VCaP (cell line): ENCODE results near the gene TCF12.

Source experiments
- H3K27ac ChIP-seq: fragments of 450-650 bp; 2 replicates; pipeline ENCODE4 v1.5.1; 2017
- CTCF ChIP-seq: fragments of 450-650 bp; conservative IDR thresholded peaks from 2 replicates; pipeline ENCODE4 v1.5.1; 2017; ENCODE audit warnings: mild to moderate bottlenecking, moderate library complexity

Gene TCF12

GRCh38 chr15:57030011-57030410 lies 111.6 kb downstream of the TCF12 start:
- no peak for TF ChIP-seq CTCF
- H3K27ac ChIP-seq, result no peak overlapping the region

- TF ChIP-seq CTCF, result no peak
- H3K27ac ChIP-seq, result no peak overlapping the region
These were observed 112.6 kb downstream of the TCF12 start for GRCh38 chr15:57031082-57031481.

- TF ChIP-seq CTCF, result no peak
- H3K27ac ChIP-seq, result no peak overlapping the region
These were observed 113.2 kb downstream of the TCF12 start for GRCh38 chr15:57031605-57032004.

- no peak for TF ChIP-seq CTCF
These were observed 113.9 kb downstream of the TCF12 start for GRCh38 chr15:57032338-57032737.

GRCh38 chr15:57033715-57034439 lies 115.4 kb downstream of the TCF12 start:
- peak overlapping the region; percentile 49 for H3K27ac ChIP-seq
- TF ChIP-seq CTCF, result no peak

More at GRCh38 chr15:57032338-57032737, 113.9 kb downstream of the TCF12 start:
- no peak overlapping the region for H3K27ac ChIP-seq

- no peak overlapping the region for H3K27ac ChIP-seq
- TF ChIP-seq CTCF, result no peak
These were observed 116.2 kb downstream of the TCF12 start for GRCh38 chr15:57034613-57035012.

- TF ChIP-seq CTCF, result no peak
- H3K27ac ChIP-seq, result no peak overlapping the region
These were observed 117.2 kb downstream of the TCF12 start for GRCh38 chr15:57035664-57036063.
